Spleen (tissue), 7 donors: Measurements from ENCODE around the gene CLMN.

Experiments
- CTCF ChIP-seq, 11 experiments: fragments of 200-600 bp in 7 of 11; fragments of 450-650 bp in 4 of 11; sonication (generic) in 4 of 11; IDR thresholded peaks in 8 of 11; conservative IDR thresholded peaks in 3 of 11; 1 replicate in 7 of 11; 2 replicates in 4 of 11; pipeline versions ENCODE4 v1.4.0 to v1.8.0; 2016 to 2021; ENCODE audit warnings: antibody characterized with exemption in 11 of 11, inconsistent platforms in 4 of 11, mild to moderate bottlenecking in 1 of 11
- POLR2A ChIP-seq, 3 donors: fragments of 450-650 bp; IDR thresholded peaks; one replicate each; pipeline ENCODE4 v1.5.1; 2017; ENCODE audit warnings: antibody characterized with exemption in 3 of 3, mild to moderate bottlenecking in 1 of 3
- POLR2AphosphoS5 ChIP-seq, 3 donors: sonication (generic); formaldehyde crosslinking; IDR thresholded peaks; one replicate each; pipeline ENCODE4 v1.5.1; 2017; ENCODE audit warnings: antibody characterized with exemption in 3 of 3
- donor health status: DM: no; HTN: no; CAD: no; lungs with moderate emphysema.
- donor health status: DM: no; HTN: no; CAD: no.
- donor health status: DM: no; HTN: no; CAD: no.

- TF ChIP-seq CTCF (IDR thresholded peaks at IDR 0.05 in 8 of 11, conservative IDR thresholded peaks at IDR 0.05 in 3 of 11): no peak
- no peak for TF ChIP-seq POLR2AphosphoS5 (IDR thresholded peaks at IDR 0.05)
- TF ChIP-seq POLR2A (IDR thresholded peaks at IDR 0.05): no peak
These were observed 127.4 kb downstream of the CLMN start for GRCh38 chr14:95192311-95192710.
